ENCODE results near the gene ZGRF1.
"Not testable (repeated sequence)": the region's sequence is repeated elsewhere in the genome, so short reads cannot be mapped to it uniquely, and the experiment has no call there.

The ZGRF1 gene

DNA sequence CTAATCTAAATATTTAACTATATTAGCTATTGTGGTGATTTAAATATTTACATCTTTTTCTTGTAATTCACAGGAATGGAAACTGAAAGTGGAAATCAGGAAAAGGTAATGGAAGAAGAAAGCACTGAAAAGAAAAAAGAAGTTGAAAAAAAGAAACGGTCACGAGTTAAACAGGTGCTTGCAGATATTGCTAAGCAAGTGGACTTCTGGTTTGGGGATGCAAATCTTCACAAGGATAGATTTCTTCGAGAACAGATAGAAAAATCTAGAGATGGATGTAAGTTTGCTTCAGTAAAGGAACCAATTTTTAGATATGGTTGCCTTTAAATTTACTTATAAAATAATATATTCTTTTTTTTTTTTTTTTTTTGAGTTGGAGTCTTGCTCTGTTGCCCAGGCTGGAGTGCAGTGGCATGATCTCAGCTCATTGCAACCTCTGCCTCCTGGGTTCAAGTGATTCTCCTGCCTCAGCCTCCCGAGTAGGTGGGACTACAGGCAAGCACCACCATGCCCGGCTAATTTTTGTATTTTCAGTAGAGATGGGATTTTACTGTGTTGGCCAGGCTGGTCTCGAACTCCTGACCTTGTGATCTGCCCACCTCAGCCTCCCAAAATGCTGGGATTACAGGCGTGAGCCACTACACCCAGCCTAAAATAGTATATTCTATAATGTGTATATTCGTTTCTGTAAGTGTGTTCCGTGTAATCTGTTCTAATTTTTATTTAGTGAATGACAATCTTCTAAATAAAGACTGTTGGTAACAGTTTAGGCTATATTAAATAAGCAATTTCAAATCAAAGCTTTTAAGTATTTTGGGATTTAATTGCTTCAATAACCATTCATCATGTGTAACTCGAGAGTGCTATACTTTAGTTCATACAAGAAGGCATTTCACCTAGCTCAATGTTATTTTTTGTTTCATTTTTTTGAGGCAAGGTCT is 8.2 kb upstream of the ZGRF1 start:
- DNase-seq (ENCODE audit: low read depth) = not testable (repeated sequence)

GRCh38 chr4:112642526-112642925 is 5.8 kb upstream of the ZGRF1 start:
- no peak for DNase-seq (ENCODE audit: low read depth)

DNA sequence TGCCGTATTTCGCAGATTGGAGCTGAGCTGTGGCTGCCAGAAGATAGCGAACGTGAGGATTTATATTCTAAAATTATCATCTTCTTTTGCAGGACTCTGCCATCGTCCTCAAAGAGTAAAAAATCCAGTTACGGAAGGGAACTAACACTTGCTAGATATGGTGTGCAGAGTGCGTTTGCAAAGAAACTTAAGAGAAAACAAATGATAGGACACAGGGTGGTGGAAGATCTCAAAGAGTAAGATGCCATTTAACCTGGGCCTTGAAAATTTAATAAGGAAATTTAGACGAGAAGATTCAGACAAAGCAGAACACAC is 800 bp upstream of the ZGRF1 start:
- DNase-seq (ENCODE audit: low read depth) = no peak

- peak; percentile 55 for DNase-seq (ENCODE audit: low read depth)
Observed at GRCh38 chr4:112633477-112634235, 3.1 kb downstream of the ZGRF1 start.

DNA sequence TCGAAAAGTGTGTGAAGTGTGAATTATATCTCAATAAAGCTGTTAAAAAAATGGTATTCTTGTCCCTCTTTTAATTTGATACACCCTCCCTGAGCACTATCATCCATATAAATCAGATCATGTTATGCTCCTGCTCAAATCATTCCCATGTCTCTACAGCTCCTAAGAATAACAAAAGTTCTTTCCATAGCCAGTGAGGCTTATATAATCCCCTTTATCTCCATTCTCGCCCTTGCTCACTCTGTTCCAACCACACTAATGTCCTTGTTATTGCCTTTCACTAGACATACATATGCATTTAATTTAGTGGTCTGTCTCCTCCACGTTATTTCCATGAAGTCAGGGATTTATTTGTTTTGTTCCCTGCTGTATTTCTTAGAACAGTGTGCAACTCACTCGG is 10.5 kb downstream of the ZGRF1 start:
- DNase-seq (ENCODE audit: low read depth) = no peak

DNA sequence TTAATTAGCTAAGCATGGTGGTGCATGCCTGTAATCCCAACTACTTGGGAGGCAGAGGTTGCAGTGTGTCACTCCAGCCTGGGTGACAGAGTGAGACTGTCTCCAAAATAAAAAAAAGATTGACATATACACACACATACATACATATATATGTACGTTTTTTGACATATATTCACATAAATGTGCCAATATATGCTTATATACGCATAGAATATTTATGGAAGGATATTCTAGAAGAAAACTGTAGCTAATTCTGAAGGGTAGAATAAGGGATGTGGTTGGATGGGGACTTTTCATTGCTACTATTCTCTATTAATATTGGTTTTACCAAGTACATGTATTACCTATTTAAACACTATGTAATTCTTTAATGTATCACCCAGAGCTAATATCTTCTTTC is 19.7 kb downstream of the ZGRF1 start:
- no peak for DNase-seq (ENCODE audit: low read depth)

DNA sequence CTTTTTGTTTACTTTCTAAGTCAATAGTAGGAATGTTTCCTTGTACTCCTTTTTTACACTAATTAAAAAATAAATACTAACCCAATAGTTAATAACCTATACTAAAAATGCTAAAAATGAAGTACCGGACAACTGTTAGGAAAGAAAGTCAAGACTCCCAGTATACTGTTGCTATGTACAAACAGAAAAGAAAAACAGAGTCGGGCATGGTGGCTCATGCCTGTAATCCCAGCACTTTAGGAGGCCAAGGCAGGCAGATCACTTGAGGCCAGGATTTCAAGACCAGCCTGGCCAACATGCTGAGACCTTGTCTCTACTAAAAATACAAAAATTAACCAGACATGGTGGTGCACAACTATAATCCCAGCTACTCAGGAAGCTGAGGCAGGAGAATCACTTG is 23.9 kb downstream of the ZGRF1 start:
- DNase-seq (ENCODE audit: low read depth) = peak; percentile 10

- DNase-seq (ENCODE audit: low read depth) = peak; percentile 57
Observed at GRCh38 chr4:112604589-112604988, 32.1 kb downstream of the ZGRF1 start.

- DNase-seq (ENCODE audit: low read depth) = no peak
Observed at GRCh38 chr4:112594993-112595392, 41.7 kb downstream of the ZGRF1 start.

GRCh38 chr4:112593438-112594133 is 43.1 kb downstream of the ZGRF1 start:
- DNase-seq (ENCODE audit: low read depth) = no peak

DNA sequence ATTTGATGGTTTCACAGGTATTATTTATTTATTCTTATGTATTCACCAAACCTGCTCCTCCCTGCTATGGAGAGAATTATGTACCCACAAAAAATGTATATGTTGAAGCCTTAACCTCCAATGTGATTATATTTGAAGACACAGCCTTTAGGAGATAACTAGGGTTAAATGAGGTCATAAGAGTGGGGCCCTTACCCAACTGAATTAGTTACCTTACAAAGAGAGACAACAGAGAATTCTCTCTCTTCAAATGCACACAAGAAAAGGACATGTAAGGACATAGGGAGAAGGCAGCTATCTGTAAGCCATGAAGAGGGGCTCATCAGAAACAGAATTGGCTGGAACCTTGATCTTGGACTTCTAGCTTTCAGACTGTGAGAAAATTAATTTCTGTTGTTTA is 44.0 kb downstream of the ZGRF1 start:
- no peak for DNase-seq (ENCODE audit: low read depth)

DNA sequence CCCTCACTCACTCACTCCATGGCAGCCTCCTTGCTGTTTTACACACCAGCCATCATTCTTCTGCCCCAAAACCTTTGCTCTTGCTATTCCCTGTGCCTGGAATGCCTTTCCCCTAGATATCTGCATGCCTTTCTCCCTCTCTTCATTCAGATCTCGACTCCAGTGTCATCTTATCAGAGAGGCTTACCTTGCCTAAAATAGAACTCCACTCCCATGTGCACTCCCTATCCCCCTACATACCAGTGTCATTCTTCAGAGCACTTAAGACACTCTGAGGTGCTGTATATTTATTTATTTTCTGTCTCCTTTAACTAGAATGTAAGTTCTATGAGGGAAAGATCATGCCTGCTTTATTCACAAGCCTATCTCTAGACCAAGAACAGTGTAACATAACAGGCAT is 45.1 kb downstream of the ZGRF1 start:
- DNase-seq (ENCODE audit: low read depth) = peak; percentile 6

- peak; percentile 25 for DNase-seq (ENCODE audit: low read depth)
Observed at GRCh38 chr4:112589206-112589605, 47.5 kb downstream of the ZGRF1 start.

DNA sequence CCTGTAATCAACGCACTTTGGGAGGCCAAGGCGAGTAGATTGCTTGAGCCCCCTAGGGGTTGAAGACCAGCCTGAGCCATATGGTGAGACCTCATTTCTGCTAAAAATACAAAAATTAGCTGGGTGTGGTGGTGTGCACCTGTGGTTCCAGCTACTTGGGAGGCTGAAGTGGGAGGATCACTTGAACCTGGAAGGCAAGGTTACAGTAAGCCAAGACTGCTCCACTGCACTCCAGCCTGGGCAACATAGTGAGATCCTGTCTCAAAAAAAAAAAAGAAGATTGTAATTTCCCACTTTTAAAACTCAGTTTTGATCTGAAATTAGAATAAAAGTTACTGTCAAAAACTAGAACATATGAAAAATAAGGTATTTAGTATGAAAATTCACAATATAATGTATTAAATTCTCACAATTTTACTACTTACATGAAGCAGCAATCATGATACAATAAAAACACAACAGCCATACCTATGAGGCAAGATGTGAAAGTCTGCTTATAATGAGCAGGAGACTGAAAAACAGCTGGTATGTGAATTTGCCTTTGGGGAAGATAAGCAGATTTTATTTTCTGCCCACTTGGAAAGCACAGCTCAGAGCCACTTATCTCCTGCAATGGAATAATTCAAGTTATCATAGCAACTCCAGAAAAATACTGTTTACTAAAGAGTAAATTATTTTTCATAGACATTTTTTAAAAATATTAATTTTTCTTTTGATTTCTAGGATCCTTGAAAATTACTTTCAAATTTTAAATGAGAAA is 50.6 kb downstream of the ZGRF1 start:
- no peak for DNase-seq (ENCODE audit: low read depth)

GRCh38 chr4:112567536-112567935 is 69.2 kb downstream of the ZGRF1 start:
- DNase-seq (ENCODE audit: low read depth) = no peak

- no peak for DNase-seq (ENCODE audit: low read depth)
Observed at GRCh38 chr4:112564706-112565270, 71.9 kb downstream of the ZGRF1 start.

GRCh38 chr4:112563431-112564200 is 73.1 kb downstream of the ZGRF1 start:
- no peak for DNase-seq (ENCODE audit: low read depth)

DNA sequence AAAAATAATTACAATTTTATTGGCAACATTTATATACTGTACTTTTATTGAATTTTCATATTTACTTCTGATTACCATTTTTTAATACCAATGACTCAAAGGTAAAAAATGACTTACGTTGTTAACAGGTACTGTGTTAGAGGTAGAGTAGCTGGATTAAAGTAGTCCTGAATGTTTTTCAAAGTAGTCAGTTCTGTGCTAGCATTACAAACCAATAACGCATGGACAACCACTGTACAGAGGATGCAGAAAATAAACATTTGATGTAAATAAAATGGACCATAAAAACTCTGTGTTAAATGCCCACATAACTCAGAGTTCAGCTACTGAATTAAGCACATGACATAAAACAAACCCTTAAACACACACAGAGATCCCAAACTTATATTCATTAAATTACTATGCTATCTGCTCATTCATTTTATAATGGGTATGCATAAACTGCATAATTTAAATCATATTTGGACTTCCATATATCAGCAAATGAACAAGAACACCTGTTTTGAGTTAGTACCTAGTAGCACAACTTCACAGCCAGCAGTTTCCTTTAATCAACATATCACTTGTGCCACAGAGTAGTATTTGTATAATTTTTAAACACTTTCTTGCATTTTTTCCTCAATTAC is 74.3 kb downstream of the ZGRF1 start:
- DNase-seq (ENCODE audit: low read depth) = no peak

DNA sequence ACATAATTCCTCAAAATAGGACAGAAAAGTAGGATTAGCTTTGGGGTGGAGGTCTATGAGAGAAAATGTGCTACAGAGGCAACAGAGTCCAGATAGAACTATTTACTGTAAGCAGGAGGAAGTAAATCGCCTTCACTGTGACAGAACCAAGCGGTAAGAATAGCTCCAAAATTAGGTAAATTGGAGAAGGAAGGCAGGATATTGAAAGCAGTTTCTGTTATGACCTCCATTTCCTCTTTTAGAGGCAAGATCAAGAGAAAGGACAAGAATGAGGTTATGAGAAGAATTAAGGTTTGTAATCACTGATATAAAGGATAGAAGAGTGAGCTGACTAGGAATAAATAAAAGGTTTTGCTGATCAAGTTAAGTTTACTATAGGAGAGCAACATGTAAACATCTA is 76.6 kb downstream of the ZGRF1 start:
- DNase-seq (ENCODE audit: low read depth) = no peak

DNA sequence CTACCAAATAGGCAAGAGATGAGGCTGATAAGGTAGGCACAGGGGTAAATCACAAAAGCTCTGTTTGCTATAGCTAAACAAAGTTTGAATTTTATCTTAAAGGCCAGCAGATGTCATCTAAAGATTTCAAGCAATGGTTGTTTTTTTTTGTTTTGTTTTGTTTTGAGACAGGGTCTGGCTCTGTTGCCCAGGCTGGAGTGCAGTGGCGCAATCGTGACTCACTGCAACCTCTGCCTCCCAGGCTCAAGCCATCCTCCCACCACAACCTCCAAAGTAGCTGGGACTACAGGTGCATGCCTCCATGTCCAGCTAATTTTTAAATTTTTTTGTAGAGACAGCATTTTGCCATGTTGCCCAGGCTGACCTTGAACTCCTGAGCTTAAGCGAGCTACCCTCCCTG is 77.7 kb downstream of the ZGRF1 start:
- DNase-seq (ENCODE audit: low read depth) = no peak
